Heart left ventricle (tissue), 16 donors: Measurements from ENCODE around the gene SCFD2. TPM values are rescaled to one million over a fixed set of nuclear protein-coding genes. Genes with fewer than 3 reads are reported as not detected.

Experiments
- ATAC-seq, 4 donors: fragments of 200-7000 bp; cut with Tn5 transposase; one replicate each; pipeline ENCODE4 v1.9.1; 2020 to 2022; ENCODE audit warnings: moderate library complexity in 4 of 4, mild to moderate bottlenecking in 3 of 4, moderate number of reproducible peaks in 1 of 4
- DNase-seq, 5 donors: peaks; one replicate each; pipeline ENCODE4 v3.0.0-alpha.2; 2020
- H3K27ac ChIP-seq, 12 donors: fragments of 200-600 bp; sonication (generic) in 4 of 12; one replicate each; pipeline versions ENCODE4 v1.5.0 to v1.8.0; 2016 to 2022; ENCODE audit warnings: mild to moderate bottlenecking in 2 of 12
- H3K27me3 ChIP-seq, 9 donors: fragments of 200-600 bp; sonication (generic) in 2 of 9; one replicate each; pipeline versions ENCODE4 v1.5.1 to v1.8.0; 2016 to 2022; ENCODE audit warnings: mild to moderate bottlenecking in 3 of 9
- H3K36me3 ChIP-seq, 9 donors: fragments of 200-600 bp; sonication (generic) in 2 of 9; one replicate each; pipeline versions ENCODE4 v1.5.0 to v1.8.0; 2018 to 2022; ENCODE audit warnings: mild to moderate bottlenecking in 2 of 9
- H3K4me1 ChIP-seq, 12 donors: fragments of 200-600 bp; sonication (generic) in 4 of 12; one replicate each; pipeline versions ENCODE4 v1.5.0 to v1.8.0; 2016 to 2022; ENCODE audit warnings: mild to moderate bottlenecking in 3 of 12
- H3K4me3 ChIP-seq, 12 donors: fragments of 200-600 bp; sonication (generic) in 4 of 12; one replicate each; pipeline versions ENCODE4 v1.5.0 to v1.8.0; 2017 to 2022; ENCODE audit warnings: mild to moderate bottlenecking in 9 of 12, moderate library complexity in 4 of 12
- H3K9me3 ChIP-seq, 12 donors: fragments of 200-600 bp; sonication (generic) in 4 of 12; one replicate each; pipeline versions ENCODE4 v1.5.0 to v1.8.0; 2016 to 2022; ENCODE audit warnings: mild to moderate bottlenecking in 1 of 12
- CTCF ChIP-seq, 12 donors: fragments of 200-600 bp; sonication (generic) in 4 of 12; IDR thresholded peaks; one replicate each; pipeline versions ENCODE4 v1.5.0 to v1.8.0; 2018 to 2022; ENCODE audit warnings: antibody characterized with exemption in 12 of 12, mild to moderate bottlenecking in 5 of 12
- POLR2A ChIP-seq, 2 donors: fragments of 450-650 bp; IDR thresholded peaks; one replicate each; pipeline ENCODE4 v1.6.1; 2017; ENCODE audit warnings: antibody characterized with exemption in 2 of 2, mild to moderate bottlenecking in 2 of 2, moderate library complexity in 2 of 2
- WGBS, 4 donors: extraction: QIAGEN DNeasy Blood & Tissue Kit in 2 of 4; methylation state at CpG; one replicate each; pipeline versions ENCODE4 v1.1.5 to v1.1.7; 2013 to 2018; 5-methylcytosine and 5-hydroxymethylcytosine counted together
- intact Hi-C, 10 donors: fragments of 100-400 bp; cut with DNase I; formaldehyde crosslinking; loops; one replicate each; pipeline versions ENCODE4 v1.11.1 to v1.14.2; 2022
- polyA plus RNA-seq, 2 donors: library from polyadenylated mRNA; stranded (reverse); fragments of 200-250 nt; gene quantifications; one replicate each; pipeline ENCODE4 v1.2.3, GENCODE V29; 2013
- total RNA-seq, 9 donors: library from RNA; depleted of rRNA in 2 of 9; stranded (reverse); fragments of >200 nt in 2 of 9; fragmentation: NEBNext Ultra II Directional in 3 of 9; extraction: Animal tissue kit (Norgen Biotek cat#: 25700) in 3 of 9; gene quantifications; one replicate each; pipeline versions ENCODE4 v1.1.0 to v1.2.4, GENCODE V29; 2016 to 2023
- donor health status: ischemic (EF 13 %, LVEDD 7.1; RV severe dilation, severe dysfunction).
- donor health status: healthy with polysubstance abuse.
- donor health status: DM: no; HTN: yes; CAD: no.
- donor health status: DM: no; HTN: no; CAD: no.
- donor health status: ischemic (EF 25% LVEDD 6.9; RV normal size, moderate dysfunction).
- donor health status: ischemic (EF 25% LVEDD 5.7; RV mildly dilated, moderate dysfunction).
- donor health status: healthy.
- donor health status: DM: yes; HTN: yes; CAD: no.
- donor health status: ischemic (EF 35%, LVEDD 5.7; RV mildly dilated, moderate dysfunction).
- donor health status: nonischemic (EF 11% LVEDD 7.7; RV severe dilation, severe dysfunction).
- donor health status: DM: yes; HTN: yes; CAD: no.
- donor health status: PGD.
- donor health status: ischemic (EF 29% LVEDD 5.4; RV normal size, mild dysfunction).
- donor health status: nonischemic (EF 23%, LVEDD 6.1; RV moderate dilation, normal function).

The SCFD2 gene
- total and polyA plus RNA-seq, 11 donors, result 3.7 to 14.0 (median 9.8) TPM

GRCh38 chr4:52891743-52892142, 474.1 kb downstream of the SCFD2 start:
- no peaks in the 10 kb centered on the region for H3K4me1 ChIP-seq
- no peak overlapping the region for H3K27ac ChIP-seq
- no peak overlapping the region for H3K4me3 ChIP-seq
- TF ChIP-seq POLR2A (IDR thresholded peaks at IDR 0.05) (no peak), CTCF (IDR thresholded peaks at IDR 0.05) (no peak)
- ATAC-seq, result no peak
- H3K9me3 ChIP-seq, result no peaks in the 10 kb centered on the region
- no peaks in the 10 kb centered on the region for H3K27me3 ChIP-seq
- no peaks in the 10 kb centered on the region for H3K36me3 ChIP-seq
- no peak for DNase-seq
- 59 to 80% (median 68%) methylated on average over 1 of the region's 1 CpG for WGBS, 4 donors
- intact Hi-C loops, result no loop called here

DNA sequence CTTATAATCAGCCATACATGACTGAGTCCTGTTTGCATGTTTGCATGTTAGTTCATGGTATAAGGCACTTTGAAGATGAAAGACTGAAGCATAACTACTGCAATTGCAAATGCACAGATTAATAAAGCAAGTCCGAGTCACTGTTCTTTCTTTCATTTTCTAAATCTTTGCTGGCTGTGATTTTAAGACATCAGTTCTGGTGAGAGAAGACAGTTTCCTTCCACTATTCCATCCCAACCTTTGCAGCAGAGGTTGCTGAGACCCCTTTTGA, 475.4 kb downstream of the SCFD2 start:
- H3K4me3 ChIP-seq, result no peak overlapping the region
- ATAC-seq (no peak), DNase-seq (no peak)
- no peak overlapping the region for H3K27ac ChIP-seq
- whole genome bisulfite sequencing, 4 donors, result 89 to 97% (median 94%) methylated on average over 1 of the region's 1 CpG
- H3K36me3 ChIP-seq, result no peaks in the 10 kb centered on the region
- H3K27me3 ChIP-seq, result no peaks in the 10 kb centered on the region
- H3K9me3 ChIP-seq, result peaks cover 0 to 4% (median 0%) of the 10 kb centered on the region in 12 donors
- TF ChIP-seq POLR2A (IDR thresholded peaks at IDR 0.05) (no peak), CTCF (IDR thresholded peaks at IDR 0.05) (no peak)
- intact Hi-C loops, result no loop called here
- no peaks in the 10 kb centered on the region for H3K4me1 ChIP-seq

DNA sequence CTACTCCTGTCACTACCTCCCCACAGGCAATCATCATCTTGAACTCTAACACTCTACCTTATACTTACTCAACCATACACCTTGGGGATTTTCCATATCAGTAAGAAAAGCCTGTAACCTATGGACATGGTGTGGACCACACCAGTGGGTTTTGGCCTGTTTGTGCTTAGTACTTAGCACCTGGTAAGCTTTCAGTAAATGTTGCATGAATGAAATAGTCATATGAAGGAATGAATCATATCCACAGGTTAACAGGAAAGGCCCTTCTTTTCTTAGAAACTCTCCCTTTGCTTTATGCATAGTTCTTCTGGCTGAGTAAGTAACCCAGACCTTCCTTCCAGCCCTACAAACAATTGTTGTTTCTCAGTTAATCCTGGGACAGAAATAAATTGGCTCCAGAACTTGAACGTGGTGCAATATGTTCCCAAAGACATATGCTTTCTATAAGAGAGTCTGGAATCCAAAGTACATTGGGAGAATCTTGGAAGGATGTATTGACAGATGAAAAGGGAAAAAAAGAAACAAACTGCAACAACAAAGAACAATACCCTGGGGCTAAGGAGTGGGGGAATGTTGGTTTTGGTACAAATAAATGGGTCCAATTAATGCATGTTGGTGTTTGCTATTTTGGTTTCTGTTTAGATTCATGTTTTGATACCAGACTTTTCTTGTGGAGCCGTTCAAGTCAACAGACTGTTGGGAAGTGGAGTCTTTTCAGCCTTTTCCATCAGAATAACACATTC, 475.9 kb downstream of the SCFD2 start:
- Histone ChIP-seq H3K9me3 (peaks cover 0 to 4% (median 0%) of the 10 kb centered on the region in 12 donors), H3K36me3 (no peaks in the 10 kb centered on the region), H3K27ac (no peak overlapping the region), H3K27me3 (no peaks in the 10 kb centered on the region), H3K4me1 (no peaks in the 10 kb centered on the region), H3K4me3 (no peak overlapping the region)
- ATAC-seq, result no peak
- 78 to 87% (median 83%) methylated on average over 2 of the region's 2 CpGs for WGBS, 4 donors
- no peak for DNase-seq
- TF ChIP-seq CTCF (IDR thresholded peaks at IDR 0.05) (no peak), POLR2A (IDR thresholded peaks at IDR 0.05) (no peak)
- intact Hi-C loops, result no loop called here

GRCh38 chr4:52889354-52889753, 476.5 kb downstream of the SCFD2 start:
- H3K4me3 ChIP-seq, result no peak overlapping the region
- peaks cover 0 to 4% (median 0%) of the 10 kb centered on the region in 12 donors for H3K9me3 ChIP-seq
- no peaks in the 10 kb centered on the region for H3K4me1 ChIP-seq
- H3K36me3 ChIP-seq, result no peaks in the 10 kb centered on the region
- WGBS, 4 donors, result 88 to 96% (median 90%) methylated on average over 2 of the region's 2 CpGs
- intact Hi-C loops, result no loop called here
- H3K27me3 ChIP-seq, result no peaks in the 10 kb centered on the region
- no peak overlapping the region for H3K27ac ChIP-seq
- ATAC-seq (no peak), DNase-seq (no peak)
- TF ChIP-seq CTCF (IDR thresholded peaks at IDR 0.05), result no peak
- no peak for TF ChIP-seq POLR2A (IDR thresholded peaks at IDR 0.05)
